GM21529 (cell line): ENCODE results near the gene GDPGP1.

Source experiments
- ATAC-seq: cut with Tn5 transposase; IDR thresholded peaks from one replicate; pipeline ENCODE4 v1.9.1; 2021; ENCODE audit not compliant: unreplicated experiment

GDPGP1 gene

GRCh38 chr15:90223441-90224165, 10.4 kb upstream of the GDPGP1 start:
- no peak for ATAC-seq

- no peak for ATAC-seq
These were observed 9.0 kb upstream of the GDPGP1 start for GRCh38 chr15:90225047-90225446.

- ATAC-seq: no peak
These were observed 8.3 kb upstream of the GDPGP1 start for GRCh38 chr15:90225504-90226234.

GRCh38 chr15:90227336-90227735, 6.7 kb upstream of the GDPGP1 start:
- ATAC-seq: no peak

- no peak for ATAC-seq
These were observed 5.9 kb upstream of the GDPGP1 start for GRCh38 chr15:90227816-90228772.

- no peak for ATAC-seq
These were observed 5.0 kb upstream of the GDPGP1 start for GRCh38 chr15:90228960-90229359.

GRCh38 chr15:90230071-90230494, 3.9 kb upstream of the GDPGP1 start:
- ATAC-seq: no peak

- ATAC-seq: no peak
These were observed 3.4 kb upstream of the GDPGP1 start for GRCh38 chr15:90230610-90231009.

GRCh38 chr15:90231028-90232017, 2.7 kb upstream of the GDPGP1 start:
- peak; percentile 20 for ATAC-seq

GRCh38 chr15:90232196-90232595, 1.8 kb upstream of the GDPGP1 start:
- no peak for ATAC-seq

- no peak for ATAC-seq
These were observed 1.0 kb upstream of the GDPGP1 start for GRCh38 chr15:90232941-90233386.

GRCh38 chr15:90233387-90234095, 468 bp upstream of the GDPGP1 start, which contains the start of gene CIB1:
Gene CIB1 (minus strand): TSS chr15:90233941. CDS start chr15:90233885, 56 bp downstream.
- peak; percentile 78 for ATAC-seq

GRCh38 chr15:90239371-90239770, 5.4 kb downstream of the GDPGP1 start:
- ATAC-seq: no peak

GRCh38 chr15:90240856-90241255, 6.8 kb downstream of the GDPGP1 start:
- ATAC-seq: no peak

GRCh38 chr15:90241343-90242192, 7.6 kb downstream of the GDPGP1 start:
- ATAC-seq: no peak

- no peak for ATAC-seq
These were observed 10.1 kb downstream of the GDPGP1 start for GRCh38 chr15:90243943-90244639.

- no peak for ATAC-seq
These were observed 14.8 kb downstream of the GDPGP1 start for GRCh38 chr15:90248789-90249202.
